Measurements from ENCODE around the gene ANGPTL2. TPM values are rescaled to one million over a fixed set of nuclear protein-coding genes. Genes with fewer than 3 reads are reported as not detected.

ANGPTL2 gene
- total RNA-seq, 1 donor from 2014 or later: 16.6 TPM

GRCh38 chr9:127143920-127144465, 21.6 kb upstream of the ANGPTL2 start:
- H3K4me1 Mint-ChIP-seq: no peaks in the 10 kb centered on the region
- no peak for TF ChIP-seq CTCF (IDR thresholded peaks at IDR 0.05; ENCODE audit: unreplicated experiment)
- H3K27me3 Mint-ChIP-seq (ENCODE audit: low read depth): no peaks in the 10 kb centered on the region
- H3K9me3 Mint-ChIP-seq: peaks cover 7% of the 10 kb centered on the region
- no peak for DNase-seq (ENCODE audit: low spot score in 2 of 2, unreplicated experiment in 2 of 2)
- no peak overlapping the region for H3K27ac Mint-ChIP-seq
- H3K4me3 Mint-ChIP-seq: no peak overlapping the region
- no peaks in the 10 kb centered on the region for H3K36me3 Mint-ChIP-seq

DNA sequence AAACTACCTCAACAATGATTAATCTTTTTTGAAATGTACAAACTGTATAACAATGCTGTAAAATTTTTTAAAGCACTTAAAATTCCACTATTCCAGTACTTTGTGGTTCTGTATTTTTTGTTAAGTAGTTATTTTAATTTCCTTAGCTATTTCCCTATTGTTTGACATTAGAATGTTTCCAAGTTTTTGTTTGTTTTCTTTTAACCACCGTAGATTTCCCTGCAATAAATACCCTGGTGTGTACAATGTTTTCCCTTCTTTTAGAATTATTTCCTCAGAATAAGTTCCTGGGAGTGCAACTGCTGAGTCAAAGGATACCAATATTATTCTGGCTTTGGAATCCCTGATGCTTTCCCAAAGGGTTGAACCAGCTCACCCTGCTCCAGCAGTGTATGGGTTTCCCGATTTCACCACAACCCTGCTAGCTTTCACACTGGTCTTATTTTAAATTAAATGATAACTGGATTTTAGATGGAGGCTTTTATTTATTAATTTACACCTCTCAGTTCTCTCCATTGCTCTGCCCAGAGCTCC, 20.6 kb upstream of the ANGPTL2 start:
- H3K9me3 Mint-ChIP-seq: peaks cover 7% of the 10 kb centered on the region
- TF ChIP-seq CTCF (IDR thresholded peaks at IDR 0.05; ENCODE audit: unreplicated experiment): no peak
- no peak overlapping the region for H3K4me3 Mint-ChIP-seq
- no peak for DNase-seq (ENCODE audit: low spot score in 2 of 2, unreplicated experiment in 2 of 2)
- no peak overlapping the region for H3K27ac Mint-ChIP-seq
- no peaks in the 10 kb centered on the region for H3K27me3 Mint-ChIP-seq (ENCODE audit: low read depth)
- H3K4me1 Mint-ChIP-seq: no peaks in the 10 kb centered on the region
- no peaks in the 10 kb centered on the region for H3K36me3 Mint-ChIP-seq

DNA sequence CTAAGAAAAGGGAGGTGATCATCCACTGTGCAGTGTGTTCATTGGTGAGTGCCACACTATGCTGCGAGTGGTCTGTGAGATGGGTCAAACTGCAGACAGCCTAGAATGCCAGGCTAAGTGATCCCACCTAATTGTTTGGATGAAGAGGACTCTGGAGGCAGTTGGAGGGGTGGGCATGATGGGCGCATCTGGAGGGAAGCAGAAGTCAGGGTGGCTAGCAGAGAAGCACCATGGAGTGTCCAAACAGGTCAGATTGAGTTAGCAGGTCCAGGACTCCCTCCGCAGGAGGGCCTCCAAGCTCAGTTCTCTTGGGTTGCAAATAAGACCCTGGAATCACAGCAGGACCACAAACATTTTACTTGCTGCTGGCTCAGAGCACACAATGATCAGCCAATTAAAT, 19.9 kb upstream of the ANGPTL2 start:
- Mint-ChIP-seq H3K4me3 (no peak overlapping the region), H3K9me3 (peaks cover 7% of the 10 kb centered on the region), H3K27me3 (ENCODE audit: low read depth) (no peaks in the 10 kb centered on the region), H3K27ac (no peak overlapping the region), H3K4me1 (no peaks in the 10 kb centered on the region), H3K36me3 (no peaks in the 10 kb centered on the region)
- TF ChIP-seq CTCF (IDR thresholded peaks at IDR 0.05; ENCODE audit: unreplicated experiment): no peak
- DNase-seq (ENCODE audit: low spot score in 2 of 2, unreplicated experiment in 2 of 2): no peak

DNA sequence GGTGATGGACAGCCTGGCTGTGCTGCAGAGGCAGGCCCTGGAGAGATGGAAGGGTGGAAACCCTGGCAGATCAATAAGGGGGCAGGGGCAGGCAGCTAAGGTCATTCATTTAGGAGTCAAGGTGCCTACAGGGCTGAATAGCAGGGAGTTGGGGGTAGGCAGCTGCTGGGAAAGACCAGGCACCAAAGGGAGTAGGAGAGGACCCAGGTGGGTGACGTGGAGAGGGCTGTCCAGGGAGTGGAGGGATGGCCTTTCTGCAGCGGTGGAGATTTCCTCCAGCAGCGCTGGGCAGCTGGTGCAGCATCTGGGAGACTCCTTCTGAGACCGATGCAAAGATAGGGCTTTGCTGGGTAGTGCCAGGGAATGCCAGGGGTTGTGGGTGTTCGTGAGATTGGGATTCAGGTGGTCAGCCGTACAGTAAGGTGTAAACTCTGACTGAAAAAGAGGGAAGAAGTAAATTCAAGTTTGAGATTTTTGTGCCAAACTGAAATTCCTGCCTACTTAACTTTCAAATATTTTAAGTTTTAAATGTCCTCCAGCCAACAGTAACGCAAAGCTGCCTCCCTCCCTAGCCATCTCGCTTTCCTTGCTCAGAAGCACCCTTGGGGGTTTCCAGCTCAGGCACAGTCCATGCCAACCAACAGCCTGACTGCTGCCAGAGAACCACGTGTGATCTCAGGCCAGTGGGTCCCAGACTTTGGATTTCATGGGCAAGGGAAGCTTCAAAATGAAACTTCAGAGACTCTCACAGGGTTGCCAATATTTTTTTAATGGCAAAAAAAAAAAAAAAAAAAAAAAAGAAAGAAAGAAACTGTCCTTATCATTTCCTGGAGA, 18.6 kb upstream of the ANGPTL2 start:
- Mint-ChIP-seq H3K27ac (no peak overlapping the region), H3K36me3 (no peaks in the 10 kb centered on the region), H3K27me3 (ENCODE audit: low read depth) (no peaks in the 10 kb centered on the region), H3K4me3 (no peak overlapping the region), H3K9me3 (peaks cover under 1% of the 10 kb centered on the region), H3K4me1 (no peaks in the 10 kb centered on the region)
- no peak for DNase-seq (ENCODE audit: low spot score in 2 of 2, unreplicated experiment in 2 of 2)
- TF ChIP-seq CTCF (IDR thresholded peaks at IDR 0.05; ENCODE audit: unreplicated experiment): no peak

GRCh38 chr9:127140181-127140580, 17.7 kb upstream of the ANGPTL2 start:
- Mint-ChIP-seq H3K9me3 (no peaks in the 10 kb centered on the region), H3K4me1 (no peaks in the 10 kb centered on the region), H3K27ac (no peak overlapping the region), H3K36me3 (no peaks in the 10 kb centered on the region), H3K27me3 (ENCODE audit: low read depth) (no peaks in the 10 kb centered on the region), H3K4me3 (no peak overlapping the region)
- DNase-seq (ENCODE audit: low spot score in 2 of 2, unreplicated experiment in 2 of 2): no peak
- no peak for TF ChIP-seq CTCF (IDR thresholded peaks at IDR 0.05; ENCODE audit: unreplicated experiment)

Measured in mesothelial cell of epicardium (in vitro differentiated cells).